ENCODE measurements around the gene ATP9A.

ATP9A gene

GRCh38 chr20:51720854-51721253, 47.3 kb downstream of the ATP9A start:
- no peak for DNase-seq

DNA sequence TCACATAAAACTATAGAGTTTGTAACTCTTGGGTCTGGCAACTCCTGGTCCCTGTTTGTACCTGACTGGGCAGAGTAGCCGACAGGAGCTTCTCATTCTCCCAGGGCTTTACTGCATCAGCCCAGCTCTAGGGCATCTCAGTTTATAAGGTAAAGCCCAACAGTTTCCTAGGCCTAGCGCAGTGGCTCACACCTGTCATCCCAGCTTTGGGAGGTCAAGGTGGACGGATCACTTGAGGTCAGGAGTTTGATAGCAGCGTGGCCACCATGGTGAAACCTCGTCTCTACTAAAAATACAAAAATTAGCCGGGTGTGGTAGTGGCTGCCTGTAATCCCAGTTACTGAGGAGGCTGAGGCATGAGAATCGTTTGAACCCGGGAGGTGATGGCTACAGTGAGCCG, 47.8 kb downstream of the ATP9A start:
- DNase-seq, result no peak

GRCh38 chr20:51715856-51716185, 52.4 kb downstream of the ATP9A start:
- DNase-seq, result no peak

- no peak for DNase-seq
These were observed 52.9 kb downstream of the ATP9A start for GRCh38 chr20:51715163-51715855.

GRCh38 chr20:51713213-51713598, 55.0 kb downstream of the ATP9A start:
- DNase-seq, result no peak

- DNase-seq, result no peak
These were observed 55.5 kb downstream of the ATP9A start for GRCh38 chr20:51712501-51713212.

DNA sequence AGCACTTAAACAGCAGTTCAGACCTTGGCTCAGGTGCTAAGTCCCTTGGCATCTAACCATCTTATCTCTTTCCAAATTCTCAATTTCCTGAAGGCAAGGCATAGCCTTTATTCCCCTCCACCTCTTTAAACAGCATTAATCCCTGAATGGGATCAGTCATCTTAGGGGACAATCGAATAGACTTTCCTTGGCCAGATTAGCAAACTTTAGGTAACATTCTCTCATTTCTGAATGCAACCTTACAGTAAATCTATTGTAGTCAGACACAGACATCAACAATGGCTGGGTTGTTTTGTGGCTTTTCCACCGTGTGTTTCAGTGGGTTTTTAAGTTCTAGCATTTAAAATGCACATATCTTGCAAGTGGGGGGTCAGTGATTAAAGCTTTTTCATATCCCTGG, 56.8 kb downstream of the ATP9A start:
- DNase-seq, result no peak

- DNase-seq, result no peak
These were observed 57.8 kb downstream of the ATP9A start for GRCh38 chr20:51710361-51710894.

GRCh38 chr20:51705400-51705799, 62.8 kb downstream of the ATP9A start:
- DNase-seq, result no peak

DNA sequence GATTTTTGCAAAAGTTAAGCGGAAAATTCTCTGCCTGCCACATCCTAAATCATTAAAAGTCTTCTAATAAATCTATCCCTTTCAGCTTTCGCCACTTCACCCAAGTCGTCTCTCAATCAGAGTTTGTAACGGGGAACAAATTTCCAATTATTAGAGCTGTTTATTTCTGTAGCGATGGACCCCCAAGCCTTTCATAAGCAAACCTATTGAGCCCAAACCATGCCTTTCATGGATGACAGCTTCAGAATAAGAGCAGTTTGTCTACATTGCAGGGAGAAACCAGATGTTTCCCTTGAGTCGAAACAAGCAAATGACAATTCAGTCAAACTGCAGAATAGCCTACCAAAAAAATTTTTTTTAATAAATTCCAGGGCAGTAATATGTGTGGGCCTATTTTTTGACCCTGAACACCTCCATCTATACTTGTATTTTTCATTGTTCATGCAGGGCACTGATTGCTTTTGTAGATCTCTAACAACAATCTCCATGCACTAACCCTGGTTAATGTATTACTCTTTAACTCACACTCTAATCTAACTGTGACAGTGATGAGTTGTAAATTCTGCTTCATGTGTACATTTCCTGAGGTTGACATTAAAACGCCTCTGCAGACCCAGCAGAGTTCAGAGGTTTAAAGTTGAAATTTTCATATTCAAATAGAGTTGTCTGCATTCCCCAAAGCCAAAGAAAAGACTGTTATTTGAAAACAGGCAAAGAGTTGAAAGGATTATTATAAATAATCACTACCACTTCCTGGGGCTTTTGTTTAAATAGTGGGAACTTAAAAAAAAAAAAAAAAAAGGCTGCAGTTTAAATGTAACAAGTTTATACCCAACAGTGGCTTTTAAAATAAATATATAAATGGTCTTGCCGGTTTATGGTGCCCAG, 64.5 kb downstream of the ATP9A start:
- DNase-seq, result no peak

DNA sequence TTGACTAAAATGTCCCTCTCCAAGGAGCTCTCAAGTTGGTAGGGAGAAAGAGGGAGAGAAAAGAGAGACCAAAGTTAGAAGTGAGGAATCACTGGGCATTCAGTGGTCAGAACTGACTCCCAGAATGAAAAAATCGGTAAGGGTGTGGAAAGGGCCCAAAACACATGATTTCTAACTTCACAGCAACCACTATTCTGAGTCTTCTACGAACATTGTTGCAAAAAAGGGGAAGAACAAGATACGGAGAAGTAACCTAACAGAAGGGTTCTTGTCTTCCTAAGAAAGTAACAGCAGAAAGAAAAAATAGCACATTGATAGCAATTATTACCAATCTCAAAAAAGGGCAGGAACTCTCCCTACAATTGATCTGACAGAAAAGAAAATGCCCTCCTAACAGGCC, 65.6 kb downstream of the ATP9A start:
- DNase-seq, result no peak

GRCh38 chr20:51700809-51701285, 67.3 kb downstream of the ATP9A start:
- DNase-seq, result peak; percentile 62

- DNase-seq, result no peak
These were observed 69.9 kb downstream of the ATP9A start for GRCh38 chr20:51698252-51698651.

DNA sequence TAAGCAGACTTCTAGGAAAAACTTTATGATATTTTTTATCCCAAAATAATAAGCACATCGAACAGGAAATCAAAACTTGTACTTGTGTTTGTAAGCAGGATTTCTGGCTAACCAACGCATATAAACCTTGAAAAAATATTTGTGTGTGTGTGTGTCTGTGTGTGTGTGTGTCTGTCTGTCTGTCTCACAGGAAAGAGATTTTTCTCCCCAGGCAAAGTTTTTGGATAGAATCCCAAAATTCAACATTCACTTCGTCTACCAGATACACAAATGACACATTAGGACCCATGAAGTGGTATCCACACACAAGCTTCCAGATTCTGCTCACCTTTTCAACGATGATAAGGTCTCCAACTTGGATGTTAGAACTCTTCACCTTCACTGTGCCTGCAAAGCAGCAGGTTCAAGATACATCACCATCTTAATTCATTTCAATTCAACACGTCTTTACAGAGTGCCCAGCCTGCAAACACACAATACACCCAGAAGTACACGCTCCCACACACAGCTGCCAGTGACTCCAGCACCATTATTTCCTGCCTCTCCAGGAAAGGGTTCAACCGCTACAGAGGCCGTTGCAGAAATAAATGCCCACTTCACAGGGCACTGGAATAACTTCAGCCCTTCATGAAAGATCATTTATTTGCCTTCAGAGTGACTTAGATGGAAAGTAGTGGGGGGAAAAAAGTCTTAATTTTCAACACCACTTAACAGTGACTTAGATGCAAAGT, 70.9 kb downstream of the ATP9A start:
- DNase-seq, result no peak

GRCh38 chr20:51696304-51697071, 71.7 kb downstream of the ATP9A start:
- DNase-seq, result no peak

GRCh38 chr20:51695574-51696303, 72.5 kb downstream of the ATP9A start:
- no peak for DNase-seq

DNA sequence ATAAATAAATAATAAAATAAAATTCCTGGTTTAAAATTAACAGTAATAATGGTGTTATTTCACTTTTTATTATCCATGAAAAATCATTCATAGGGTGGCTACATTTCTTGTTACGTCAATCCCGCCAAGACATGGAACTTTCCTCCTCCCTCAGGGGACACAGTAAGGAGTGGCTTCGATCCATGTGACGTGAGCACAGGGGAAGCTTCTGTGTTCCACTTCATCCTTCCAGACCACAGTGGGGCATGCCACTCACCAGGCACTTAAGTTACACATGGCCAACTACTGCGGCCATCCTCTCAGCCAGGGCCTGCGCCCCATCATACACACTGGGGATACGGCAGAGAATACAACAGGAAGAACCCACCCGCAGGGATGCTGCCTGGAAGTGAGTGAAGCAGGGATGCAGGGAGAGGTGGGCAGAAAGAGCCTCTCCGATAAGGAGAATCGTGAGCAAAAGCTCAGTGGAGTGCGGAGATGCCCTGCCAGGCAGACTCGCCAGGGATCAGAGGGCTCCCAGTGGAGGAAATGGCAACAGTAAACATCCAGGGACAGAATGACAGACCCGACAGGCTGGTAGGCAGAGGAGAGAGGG, 75.3 kb downstream of the ATP9A start:
- no peak for DNase-seq

DNA sequence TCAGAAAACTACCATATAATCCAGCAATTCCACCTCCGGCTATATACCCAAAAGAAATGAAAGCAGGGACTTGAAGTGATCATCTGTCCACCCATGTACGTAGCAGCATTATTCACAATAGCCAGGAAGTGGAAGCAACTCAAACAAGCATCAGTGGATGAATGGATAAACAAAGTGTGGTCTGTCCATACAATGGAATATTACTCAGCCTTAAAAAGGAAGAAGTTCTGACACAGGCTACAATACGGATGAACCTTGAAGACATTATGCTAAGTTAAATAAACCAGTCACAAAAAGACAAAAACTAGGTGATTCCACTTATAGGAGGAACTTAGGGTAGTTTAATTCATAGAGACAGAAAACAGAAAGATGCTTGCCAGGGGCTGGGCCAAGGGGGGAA, 76.5 kb downstream of the ATP9A start:
- no peak for DNase-seq

DNA sequence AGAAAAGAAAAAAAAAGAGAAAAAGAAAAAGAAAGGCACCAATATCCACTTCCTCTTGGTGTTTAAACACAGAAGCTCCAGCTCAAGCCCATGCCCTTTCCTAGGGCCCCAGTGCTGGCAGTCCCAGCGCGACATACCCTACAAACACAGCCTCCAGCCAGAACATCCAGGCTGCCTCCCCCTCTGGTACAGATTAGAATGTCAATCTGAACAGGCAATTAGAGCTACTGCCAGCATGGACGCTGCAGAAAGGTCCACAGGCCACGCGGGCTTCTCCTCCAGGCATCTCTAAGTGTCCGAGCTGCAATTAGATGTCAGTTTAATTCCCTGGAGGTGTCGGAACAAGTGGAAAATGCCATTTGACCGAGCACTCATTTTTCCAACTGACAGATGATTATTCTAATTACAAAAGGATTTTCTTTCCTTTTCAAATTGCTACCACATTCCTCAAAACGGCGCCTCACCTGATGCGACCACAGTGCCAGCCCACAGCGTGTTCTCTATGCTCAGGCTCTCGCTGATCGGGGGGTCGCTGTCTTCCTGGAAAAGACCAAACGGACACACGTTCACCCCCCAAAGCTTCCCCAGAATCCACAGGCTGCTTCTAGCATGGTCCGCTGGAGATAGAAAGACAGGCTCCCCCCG, 79.5 kb downstream of the ATP9A start:
- no peak for DNase-seq

- no peak for DNase-seq
These were observed 80.6 kb downstream of the ATP9A start for GRCh38 chr20:51687630-51688029.
